Measurements from ENCODE around the gene DNAJC11.

DNAJC11 gene

DNA sequence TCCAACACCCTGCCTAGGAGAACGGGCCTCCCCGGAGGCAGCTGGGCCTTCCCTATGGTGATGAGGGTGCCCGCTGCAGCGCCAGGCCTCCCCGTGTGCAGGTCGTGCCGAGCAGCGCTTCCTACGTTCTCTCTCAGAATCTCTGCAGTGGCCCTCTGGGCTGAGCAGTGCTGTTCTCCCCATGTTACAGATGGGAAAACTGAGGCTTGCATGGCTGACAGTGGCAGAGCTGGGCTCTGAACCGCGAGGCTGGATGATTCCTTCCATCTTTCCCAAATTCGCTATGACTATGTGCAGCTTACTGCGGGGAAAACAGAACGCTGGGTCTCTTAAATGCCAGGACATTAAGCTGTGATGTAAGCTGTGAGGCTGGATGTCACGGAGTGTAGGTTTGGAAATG lies 107.8 kb downstream of the DNAJC11 start:
- no peak for DNase-seq (ENCODE audit: low read depth in 1 of 2, low spot score in 1 of 2)
- TF ChIP-seq, protein P1, sequence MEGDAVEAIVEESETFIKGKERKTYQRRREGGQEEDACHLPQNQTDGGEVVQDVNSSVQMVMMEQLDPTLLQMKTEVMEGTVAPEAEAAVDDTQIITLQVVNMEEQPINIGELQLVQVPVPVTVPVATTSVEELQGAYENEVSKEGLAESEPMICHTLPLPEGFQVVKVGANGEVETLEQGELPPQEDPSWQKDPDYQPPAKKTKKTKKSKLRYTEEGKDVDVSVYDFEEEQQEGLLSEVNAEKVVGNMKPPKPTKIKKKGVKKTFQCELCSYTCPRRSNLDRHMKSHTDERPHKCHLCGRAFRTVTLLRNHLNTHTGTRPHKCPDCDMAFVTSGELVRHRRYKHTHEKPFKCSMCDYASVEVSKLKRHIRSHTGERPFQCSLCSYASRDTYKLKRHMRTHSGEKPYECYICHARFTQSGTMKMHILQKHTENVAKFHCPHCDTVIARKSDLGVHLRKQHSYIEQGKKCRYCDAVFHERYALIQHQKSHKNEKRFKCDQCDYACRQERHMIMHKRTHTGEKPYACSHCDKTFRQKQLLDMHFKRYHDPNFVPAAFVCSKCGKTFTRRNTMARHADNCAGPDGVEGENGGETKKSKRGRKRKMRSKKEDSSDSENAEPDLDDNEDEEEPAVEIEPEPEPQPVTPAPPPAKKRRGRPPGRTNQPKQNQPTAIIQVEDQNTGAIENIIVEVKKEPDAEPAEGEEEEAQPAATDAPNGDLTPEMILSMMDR (IDR thresholded peaks at IDR 0.05; ENCODE audit: insufficient read depth, low read length) = no peak
- TF ChIP-seq POLR2AphosphoS5 (IDR thresholded peaks at IDR 0.05; ENCODE audit: low read depth) (no peak), GABPA (IDR thresholded peaks at IDR 0.05; ENCODE audit: low read depth) (no peak), SPI1 (IDR thresholded peaks at IDR 0.05; ENCODE audit: borderline replicate concordance, low read depth) (no peak)
- TF ChIP-seq, protein P2, sequence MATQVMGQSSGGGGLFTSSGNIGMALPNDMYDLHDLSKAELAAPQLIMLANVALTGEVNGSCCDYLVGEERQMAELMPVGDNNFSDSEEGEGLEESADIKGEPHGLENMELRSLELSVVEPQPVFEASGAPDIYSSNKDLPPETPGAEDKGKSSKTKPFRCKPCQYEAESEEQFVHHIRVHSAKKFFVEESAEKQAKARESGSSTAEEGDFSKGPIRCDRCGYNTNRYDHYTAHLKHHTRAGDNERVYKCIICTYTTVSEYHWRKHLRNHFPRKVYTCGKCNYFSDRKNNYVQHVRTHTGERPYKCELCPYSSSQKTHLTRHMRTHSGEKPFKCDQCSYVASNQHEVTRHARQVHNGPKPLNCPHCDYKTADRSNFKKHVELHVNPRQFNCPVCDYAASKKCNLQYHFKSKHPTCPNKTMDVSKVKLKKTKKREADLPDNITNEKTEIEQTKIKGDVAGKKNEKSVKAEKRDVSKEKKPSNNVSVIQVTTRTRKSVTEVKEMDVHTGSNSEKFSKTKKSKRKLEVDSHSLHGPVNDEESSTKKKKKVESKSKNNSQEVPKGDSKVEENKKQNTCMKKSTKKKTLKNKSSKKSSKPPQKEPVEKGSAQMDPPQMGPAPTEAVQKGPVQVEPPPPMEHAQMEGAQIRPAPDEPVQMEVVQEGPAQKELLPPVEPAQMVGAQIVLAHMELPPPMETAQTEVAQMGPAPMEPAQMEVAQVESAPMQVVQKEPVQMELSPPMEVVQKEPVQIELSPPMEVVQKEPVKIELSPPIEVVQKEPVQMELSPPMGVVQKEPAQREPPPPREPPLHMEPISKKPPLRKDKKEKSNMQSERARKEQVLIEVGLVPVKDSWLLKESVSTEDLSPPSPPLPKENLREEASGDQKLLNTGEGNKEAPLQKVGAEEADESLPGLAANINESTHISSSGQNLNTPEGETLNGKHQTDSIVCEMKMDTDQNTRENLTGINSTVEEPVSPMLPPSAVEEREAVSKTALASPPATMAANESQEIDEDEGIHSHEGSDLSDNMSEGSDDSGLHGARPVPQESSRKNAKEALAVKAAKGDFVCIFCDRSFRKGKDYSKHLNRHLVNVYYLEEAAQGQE (IDR thresholded peaks at IDR 0.05; ENCODE audit: insufficient replicate concordance, low read depth) = no peak
- Histone ChIP-seq H3K4me3 (replicated peaks; ENCODE audit: insufficient read depth, low read length) (no peak overlapping the region), H3K27me3 (ENCODE audit: insufficient read depth, poor library complexity, severe bottlenecking) (no peaks in the 10 kb centered on the region), H3K27ac (replicated peaks) (no peak overlapping the region)

DNA sequence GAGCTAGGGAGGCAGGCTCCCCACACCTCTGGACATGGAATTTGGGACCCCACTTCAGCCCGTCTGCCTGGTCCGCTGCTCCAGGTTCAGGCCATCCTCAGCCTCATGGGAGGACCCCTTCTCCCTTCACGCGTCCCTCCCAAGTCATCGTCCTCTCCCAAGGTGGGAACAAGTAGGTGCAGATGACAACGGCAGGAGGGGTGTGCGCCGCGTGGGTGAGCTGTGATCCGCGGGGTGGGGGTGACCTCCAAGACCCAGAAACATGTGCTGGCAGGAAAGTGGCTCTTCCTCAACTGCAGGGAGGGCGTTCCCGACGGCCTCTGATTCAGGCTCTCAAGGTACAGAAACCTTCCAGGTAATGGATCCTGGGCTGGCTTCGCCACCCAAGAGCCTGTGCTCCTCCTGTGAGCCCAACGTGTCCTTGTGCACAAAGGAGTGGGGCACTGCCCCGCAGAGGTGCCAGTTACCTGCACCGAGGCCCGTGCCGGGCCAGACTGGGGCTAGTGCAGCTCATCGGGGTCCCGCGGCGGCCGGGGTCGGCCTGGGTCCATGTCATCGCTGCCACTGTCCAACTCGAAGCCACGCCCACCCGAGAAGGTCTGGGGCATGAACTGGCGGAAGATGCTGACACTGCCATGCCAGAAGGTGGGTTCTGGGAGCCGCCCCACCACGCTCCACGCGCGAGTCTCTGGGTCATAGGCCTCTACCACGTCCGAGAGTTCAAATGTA lies 108.6 kb downstream of the DNAJC11 start:
- no peak overlapping the region for H3K27ac ChIP-seq (replicated peaks)
- no peak for TF ChIP-seq SPI1 (IDR thresholded peaks at IDR 0.05; ENCODE audit: borderline replicate concordance, low read depth)
- TF ChIP-seq, protein P2 (IDR thresholded peaks at IDR 0.05; ENCODE audit: insufficient replicate concordance, low read depth) = no peak
- no peak for TF ChIP-seq GABPA (IDR thresholded peaks at IDR 0.05; ENCODE audit: low read depth)
- TF ChIP-seq POLR2AphosphoS5 (IDR thresholded peaks at IDR 0.05; ENCODE audit: low read depth) = no peak
- TF ChIP-seq, protein P1 (IDR thresholded peaks at IDR 0.05; ENCODE audit: insufficient read depth, low read length) = no peak
- DNase-seq (ENCODE audit: low read depth in 1 of 2, low spot score in 1 of 2) = no peak
- no peak overlapping the region for H3K4me3 ChIP-seq (replicated peaks; ENCODE audit: insufficient read depth, low read length)
- H3K27me3 ChIP-seq (ENCODE audit: insufficient read depth, poor library complexity, severe bottlenecking) = no peaks in the 10 kb centered on the region

DNA sequence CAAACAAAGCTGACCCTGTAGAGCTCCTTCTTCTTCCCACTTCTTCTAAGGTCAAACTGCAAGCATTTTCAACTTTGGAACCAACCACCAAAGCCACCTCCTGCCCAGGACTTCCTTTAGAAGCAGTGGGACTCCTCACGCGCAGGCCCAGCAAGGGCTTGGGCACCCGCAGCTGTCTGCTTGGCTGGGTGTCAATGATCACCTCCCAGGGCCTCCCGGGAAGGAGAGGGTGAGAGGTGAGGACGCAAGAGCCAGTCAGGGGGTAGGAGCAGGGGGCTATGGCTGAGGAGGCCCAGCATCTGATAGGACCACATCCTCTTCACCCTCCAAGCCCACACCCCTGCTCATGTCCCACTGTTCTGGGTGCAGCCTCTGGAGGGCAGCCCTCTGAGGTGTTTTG lies 109.2 kb downstream of the DNAJC11 start:
- H3K27ac ChIP-seq (replicated peaks) = no peak overlapping the region
- peak in 1 of 2 experiments; percentile 56 for DNase-seq (ENCODE audit: low read depth in 1 of 2, low spot score in 1 of 2)
- H3K4me3 ChIP-seq (replicated peaks; ENCODE audit: insufficient read depth, low read length) = no peak overlapping the region
- no peak; the same call in 1 of the 2 replicates for TF ChIP-seq POLR2AphosphoS5 (IDR thresholded peaks at IDR 0.05; ENCODE audit: low read depth)
- TF ChIP-seq, protein P2 (IDR thresholded peaks at IDR 0.05; ENCODE audit: insufficient replicate concordance, low read depth) = no peak
- TF ChIP-seq, protein P1 (IDR thresholded peaks at IDR 0.05; ENCODE audit: insufficient read depth, low read length) = no peak
- no peak for TF ChIP-seq SPI1 (IDR thresholded peaks at IDR 0.05; ENCODE audit: borderline replicate concordance, low read depth)
- TF ChIP-seq GABPA (IDR thresholded peaks at IDR 0.05; ENCODE audit: low read depth) = no peak
- H3K27me3 ChIP-seq (ENCODE audit: insufficient read depth, poor library complexity, severe bottlenecking) = no peaks in the 10 kb centered on the region

Data from HL-60 (cell line).